ENCODE results near the gene IQGAP2.

- TF ChIP-seq POLR2A (IDR thresholded peaks at IDR 0.05): no peak
- no peak for TF ChIP-seq CTCF (IDR thresholded peaks at IDR 0.05)
These were observed 266.2 kb downstream of the IQGAP2 start for GRCh38 chr5:76669245-76669644.
